GM19438 (cell line): ENCODE measurements around the gene GLIS2.

Source experiments
- ATAC-seq: cut with Tn5 transposase; IDR thresholded peaks from one replicate; pipeline ENCODE4 v1.9.1; 2021; ENCODE audit warnings: low read depth; ENCODE audit not compliant: unreplicated experiment

The GLIS2 gene

DNA sequence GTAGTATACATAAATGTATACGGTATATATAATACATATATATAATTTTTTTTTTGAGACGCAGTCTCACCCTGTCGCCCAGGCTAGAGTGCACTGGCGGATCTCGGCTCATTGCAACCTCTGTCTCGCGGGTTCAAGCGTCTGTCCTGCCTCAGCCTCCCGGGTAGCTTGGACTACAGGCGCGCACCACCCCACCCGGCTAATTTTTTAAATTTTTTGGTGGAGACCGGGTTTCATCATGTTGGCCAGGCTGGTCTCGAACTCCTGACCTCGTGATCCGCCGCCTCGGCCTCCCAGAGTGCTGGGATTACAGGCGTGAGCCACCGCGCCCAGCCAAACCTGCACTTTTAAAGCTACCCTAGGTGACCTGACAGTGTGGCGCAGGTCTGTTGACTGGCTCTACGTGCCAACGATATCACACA, 34.5 kb downstream of the GLIS2 start:
- no peak for ATAC-seq

- peak; percentile 91 for ATAC-seq
Observed at GRCh38 chr16:4350787-4351659, 35.2 kb downstream of the GLIS2 start, which contains the start of gene PAM16. TSS of gene PAM16 (minus strand) at chr16:4351321. CDS start at chr16:4351234, 87 bp downstream.

DNA sequence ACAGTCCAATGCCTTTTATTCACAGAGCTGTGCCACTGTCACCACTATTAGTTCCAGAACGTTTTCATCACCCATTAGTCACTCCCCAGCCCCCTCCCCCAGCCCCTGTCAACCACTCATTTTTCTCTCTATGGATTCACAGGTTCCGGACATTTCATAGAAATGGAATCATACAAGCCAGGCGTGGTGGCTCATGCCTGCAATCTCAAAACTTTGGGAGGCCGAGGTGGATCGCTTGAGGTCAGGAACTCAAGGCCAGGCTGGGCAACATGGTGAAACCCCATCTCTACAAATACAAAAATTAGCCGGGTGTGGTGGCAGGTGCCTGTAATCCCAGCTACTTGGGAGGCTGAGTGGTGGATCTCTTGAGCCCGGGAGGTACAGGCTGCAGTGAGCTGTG, 36.0 kb downstream of the GLIS2 start:
- no peak for ATAC-seq

DNA sequence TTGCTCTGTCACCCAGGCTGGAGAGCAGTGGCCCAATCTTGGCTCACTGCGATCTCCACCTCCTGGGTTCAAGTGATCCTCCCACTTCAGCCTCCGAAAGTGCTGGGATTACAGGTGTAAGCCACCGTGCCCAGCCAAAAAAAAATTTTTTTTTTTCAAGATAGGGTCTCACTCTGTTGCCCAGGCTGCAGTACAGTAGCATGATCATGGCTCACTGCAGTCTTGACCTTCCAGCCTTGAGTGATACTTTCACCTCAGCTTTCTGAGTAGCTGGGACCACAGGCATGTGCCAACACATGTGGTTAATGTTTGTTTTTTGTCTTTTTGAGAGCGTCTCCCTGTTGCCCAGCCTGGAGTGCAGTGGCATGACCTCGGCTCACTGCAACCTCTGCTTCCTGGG, 37.0 kb downstream of the GLIS2 start:
- ATAC-seq = no peak

DNA sequence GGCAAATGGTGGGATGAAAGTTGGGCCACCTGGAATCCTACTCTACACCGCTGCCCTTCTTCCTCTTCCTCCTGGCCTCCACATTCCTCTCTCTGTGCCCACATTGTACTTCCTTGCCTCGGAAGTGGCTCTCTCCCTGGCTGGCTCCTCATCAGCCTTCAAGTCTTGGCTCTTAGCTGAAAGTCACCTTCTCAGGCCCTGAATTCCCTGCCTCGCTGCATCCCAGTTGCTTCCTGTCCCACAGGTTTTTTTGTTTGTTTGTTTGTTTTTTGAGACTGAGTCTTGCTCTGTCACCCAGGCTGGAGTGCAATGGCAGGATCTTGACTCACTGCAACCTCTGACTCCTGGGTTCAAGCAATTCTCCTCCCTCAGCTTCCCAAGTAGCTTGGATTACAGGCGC, 37.8 kb downstream of the GLIS2 start:
- ATAC-seq = no peak

DNA sequence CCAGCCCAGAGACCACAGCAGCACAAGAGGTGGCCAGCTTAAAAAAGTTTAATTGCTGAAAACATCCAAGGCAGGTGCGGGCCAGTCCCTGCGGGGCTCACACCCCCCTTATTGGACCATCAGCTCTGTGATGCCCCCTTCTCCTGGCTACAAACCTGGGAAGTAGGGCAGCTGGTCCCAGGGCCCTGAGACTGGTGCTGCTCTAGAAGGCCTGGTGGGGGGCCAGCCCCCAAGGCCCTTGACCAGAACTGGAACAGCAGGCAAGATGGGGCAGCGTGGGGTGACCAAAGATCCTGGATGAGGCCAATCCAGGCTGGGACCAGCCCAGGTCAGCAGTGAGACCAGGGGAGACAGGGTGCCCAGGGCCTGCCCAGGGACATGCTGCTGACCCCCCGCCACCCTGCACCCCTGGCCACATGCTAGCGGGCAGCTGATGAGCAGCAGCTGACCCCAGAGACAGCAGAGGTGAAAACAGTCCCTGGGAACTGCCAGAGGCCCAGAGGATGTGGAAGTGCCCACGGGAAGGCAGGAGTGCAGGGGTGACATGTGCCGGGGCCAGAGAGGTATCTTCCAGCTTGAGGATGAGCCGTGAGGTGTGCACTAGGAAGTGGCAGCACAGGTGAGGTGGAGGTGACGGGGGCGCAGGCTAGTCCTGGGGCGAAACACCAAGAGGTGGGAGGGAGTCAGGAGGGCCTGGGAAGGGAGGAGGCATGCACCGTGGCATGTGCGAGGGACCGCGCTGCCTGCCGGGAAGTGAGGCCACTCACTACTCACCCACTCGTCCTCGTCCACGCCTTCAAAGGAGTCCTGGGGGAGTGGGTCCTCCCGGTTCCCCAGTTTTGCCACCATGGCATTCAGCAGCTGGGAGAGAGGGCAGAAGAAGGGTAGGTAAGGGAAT, 38.9 kb downstream of the GLIS2 start:
- ATAC-seq = no peak

GRCh38 chr16:4356820-4357219, 41.0 kb downstream of the GLIS2 start:
- no peak for ATAC-seq

DNA sequence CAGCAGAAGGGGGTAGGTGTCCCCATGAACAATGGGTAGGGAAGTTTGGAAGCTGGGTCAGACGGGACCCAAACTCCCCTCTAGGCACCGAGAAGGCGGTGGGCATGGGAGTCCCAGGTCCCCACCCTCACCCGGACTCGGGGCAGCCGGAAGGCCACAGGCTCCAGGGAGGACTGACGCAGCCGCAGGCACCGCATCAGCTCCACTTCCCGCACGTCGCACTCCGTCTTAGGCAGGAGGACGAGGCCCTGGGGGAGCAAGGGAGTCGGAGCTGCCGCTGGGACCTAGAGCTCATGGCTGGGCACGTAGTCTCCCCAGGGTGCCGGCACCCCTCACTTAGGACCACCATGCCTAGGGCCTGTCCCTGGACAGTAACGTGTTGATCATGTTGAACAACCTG, 42.4 kb downstream of the GLIS2 start:
- no peak for ATAC-seq

DNA sequence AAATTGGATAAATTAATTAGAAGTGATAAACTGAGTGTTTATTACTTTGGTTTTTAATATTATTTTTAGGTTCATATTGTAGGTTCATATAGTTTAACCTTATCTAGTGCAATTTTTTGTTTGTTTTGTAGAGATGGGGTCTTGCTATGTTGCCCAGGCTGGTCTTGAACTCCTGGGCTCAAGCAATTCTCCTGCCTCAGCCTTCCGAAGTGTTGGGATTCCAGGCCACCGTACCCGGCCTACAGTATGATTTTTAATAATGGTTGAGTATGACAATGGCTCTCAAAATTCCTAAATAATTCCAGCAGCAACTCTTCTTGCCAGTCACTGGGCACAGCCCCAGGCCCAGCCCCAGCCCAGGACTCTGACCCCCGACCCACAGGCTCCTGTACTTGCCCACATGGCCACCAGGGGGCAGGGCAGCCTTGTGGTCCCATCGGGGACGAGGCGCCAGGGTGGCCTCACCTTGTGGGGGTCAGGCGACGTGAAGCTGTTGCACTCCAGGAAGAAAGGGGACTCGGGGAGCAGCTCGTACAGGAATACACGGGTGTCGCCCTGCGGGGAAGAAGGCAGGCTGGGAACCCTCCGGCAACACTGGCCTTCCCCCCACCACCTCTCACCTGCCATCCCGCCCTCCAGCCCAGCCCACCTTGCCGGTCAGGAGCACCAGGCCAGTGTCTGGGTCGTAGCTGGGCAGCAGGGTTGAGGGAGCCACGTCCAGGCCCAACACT, 43.1 kb downstream of the GLIS2 start:
- ATAC-seq = no peak

- no peak for ATAC-seq
Observed at GRCh38 chr16:4359914-4360313, 44.0 kb downstream of the GLIS2 start.

DNA sequence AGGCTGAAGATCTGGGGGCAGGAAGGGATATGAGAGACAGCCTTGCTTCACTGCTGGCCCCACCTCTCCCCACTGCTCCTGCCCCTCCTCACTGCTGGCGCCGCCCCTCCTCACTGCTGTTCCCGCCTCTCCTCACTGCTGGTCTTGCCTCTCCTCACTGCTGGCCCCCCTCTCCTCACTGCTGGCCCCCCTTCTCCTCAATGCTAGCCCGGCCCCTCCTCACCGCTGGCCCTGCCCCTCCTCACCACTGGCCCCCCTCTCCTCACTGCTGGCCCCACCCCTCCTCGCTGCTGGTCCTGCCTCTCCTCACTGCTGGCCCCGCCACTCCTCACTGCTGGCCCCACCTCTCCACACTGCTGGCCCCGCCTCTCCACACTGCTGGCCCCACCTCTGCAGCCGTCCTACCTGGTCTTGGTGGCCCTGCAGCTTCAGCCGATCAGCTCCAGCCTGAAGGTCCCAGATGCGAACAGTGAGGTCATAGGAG, 44.7 kb downstream of the GLIS2 start:
- no peak for ATAC-seq

DNA sequence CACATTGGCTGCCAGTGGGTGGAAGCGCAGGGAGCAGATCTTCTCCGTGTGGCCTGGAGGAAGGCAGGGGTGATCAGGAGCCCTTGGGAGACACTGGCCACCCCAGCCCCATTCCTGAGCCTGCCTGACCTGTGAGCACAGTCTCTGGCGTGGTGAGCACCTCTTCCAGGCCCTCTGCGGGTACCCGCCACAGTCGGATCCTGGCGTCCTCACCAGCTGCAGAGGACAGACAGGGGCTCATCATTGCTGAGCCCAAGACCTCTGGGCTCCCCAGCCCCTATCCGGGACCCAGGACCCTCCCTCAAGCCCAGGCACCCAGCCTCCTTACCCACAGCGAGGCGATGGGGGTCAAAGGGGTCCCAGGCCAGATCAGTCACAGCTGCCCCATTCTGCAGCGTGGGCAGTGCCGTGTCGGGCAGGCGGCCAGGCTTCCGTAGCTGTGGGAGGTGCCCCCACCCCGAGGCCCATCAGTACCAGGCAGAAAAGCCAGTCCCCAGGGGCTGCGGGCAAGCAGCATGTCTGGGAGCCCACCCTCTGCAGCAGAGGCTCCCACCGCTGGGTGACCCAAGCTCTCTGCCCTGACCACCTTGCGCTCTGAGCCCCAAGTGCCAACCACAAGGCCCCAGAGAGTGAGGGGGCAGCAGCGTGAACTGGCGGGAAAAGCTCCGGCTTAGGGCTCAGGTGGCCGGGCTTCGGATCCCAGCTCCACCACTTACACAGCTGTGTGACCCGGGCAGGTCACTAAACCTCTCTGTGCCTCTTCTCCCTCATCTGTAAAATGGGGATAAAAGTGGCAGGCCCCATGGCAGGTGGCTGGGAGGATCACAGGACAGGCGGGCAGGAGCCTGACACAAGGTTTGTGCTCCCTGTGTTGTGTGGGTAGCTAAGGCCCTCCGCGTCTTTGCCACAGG, 45.4 kb downstream of the GLIS2 start:
- no peak for ATAC-seq

DNA sequence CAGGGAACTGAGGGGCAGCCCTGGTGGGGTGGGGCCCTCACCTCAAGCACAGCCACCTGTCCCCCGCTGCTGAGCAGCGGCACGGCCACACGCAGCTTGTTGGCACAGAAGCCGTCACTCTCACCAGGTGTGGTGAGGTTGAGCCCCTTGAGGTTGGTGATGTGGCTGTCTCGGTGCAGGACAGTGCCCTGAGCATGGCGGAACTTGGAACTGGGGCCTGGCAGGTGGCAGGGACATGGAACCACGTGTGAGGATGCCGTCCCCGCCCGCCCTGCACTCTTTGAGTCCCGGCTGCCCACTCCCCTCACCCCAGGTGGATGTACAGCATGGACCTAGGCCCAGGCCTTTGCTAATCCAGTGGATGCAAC, 46.1 kb downstream of the GLIS2 start:
- ATAC-seq = no peak

DNA sequence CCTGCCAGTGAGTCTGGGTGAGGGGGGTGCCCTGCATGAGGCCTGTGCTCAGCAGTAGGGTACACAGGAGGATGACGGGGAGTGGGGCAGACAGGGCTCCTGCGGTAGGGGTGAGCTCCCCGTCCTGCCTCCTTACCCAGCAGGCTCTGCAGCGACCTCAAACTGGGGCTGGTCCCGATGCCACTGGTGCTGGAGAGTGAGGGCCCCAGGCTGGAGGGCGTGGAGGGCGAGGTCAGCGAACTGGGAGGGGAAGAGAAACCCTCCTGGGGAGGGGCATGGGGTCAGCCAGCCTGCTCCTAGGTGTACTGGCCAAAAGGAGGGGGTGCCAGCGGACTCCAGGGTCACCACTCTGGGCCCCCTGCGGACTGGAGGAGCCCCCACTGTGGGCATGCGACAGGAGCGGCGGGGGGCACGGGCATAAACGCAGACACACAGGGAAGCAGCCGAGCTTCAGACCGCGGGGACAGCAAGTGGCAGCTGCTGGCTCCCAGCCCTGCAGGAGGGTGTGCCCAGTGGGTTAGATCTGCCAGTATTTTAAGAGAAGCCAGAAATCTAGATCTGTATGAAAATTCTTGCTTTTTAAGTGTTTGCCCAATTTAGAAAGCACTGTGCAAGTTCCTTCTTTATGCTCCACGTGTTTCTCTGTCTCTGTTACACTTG, 46.7 kb downstream of the GLIS2 start:
- ATAC-seq = no peak

DNA sequence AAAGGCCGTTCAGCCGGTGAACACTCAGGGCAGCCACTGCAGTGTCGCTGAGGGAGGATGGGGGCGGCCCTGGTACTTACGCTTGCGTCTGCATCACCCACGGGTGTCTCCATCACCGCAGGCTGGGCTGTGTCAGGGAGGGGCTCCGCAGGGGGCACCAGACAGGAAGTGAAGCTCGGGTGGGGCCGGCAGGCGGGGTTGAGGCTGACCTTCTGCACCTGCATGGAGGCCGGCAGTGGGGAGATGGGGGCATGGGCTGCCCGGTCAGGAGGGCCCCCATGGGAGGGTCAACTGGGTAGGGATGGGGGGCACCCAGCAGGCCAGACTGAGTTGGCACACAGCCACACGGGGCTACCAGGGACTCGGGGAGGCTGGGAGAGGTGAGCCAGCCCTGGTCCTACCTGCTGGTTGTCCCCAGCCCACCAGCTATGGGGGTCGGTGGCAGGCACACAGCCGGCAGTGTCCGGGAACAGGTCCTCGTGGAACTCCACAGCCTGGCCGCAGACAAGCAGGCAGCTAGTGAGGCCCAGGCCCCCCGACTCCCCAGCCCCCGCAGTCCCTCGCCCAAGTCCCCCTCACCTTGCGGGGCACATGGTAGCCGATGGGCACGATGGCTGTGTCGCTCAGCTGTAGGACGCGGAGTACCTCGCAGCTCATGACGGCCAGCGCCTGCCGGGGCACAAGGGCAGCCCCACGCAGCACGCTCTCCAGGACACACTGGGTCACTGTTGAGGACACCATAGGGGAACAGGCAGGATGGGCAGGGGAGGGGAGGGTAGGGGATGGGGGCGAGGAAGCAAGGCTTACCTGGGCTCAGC, 48.5 kb downstream of the GLIS2 start:
- ATAC-seq = no peak

GRCh38 chr16:4365014-4365406, 49.1 kb downstream of the GLIS2 start:
- ATAC-seq = peak; percentile 69

DNA sequence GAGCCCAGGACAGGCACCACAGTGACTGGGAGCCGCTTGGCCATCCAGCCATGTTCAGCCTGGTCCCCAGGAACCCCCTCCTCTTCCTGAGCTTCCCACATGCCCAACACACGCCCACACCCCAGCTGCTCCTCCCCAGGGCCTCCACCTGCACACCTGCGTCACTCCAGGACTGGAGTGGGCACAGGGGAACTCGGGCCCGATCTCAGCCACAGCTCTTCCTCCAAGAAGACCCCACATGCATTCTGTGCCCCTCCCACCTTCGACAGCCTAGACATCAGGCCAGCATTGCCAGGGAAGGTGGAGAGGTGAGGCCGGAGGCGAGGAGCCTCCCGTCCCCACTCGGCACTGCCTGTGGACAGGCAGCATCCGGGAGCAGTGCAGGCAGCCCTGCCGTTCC, 49.7 kb downstream of the GLIS2 start:
- ATAC-seq = no peak

DNA sequence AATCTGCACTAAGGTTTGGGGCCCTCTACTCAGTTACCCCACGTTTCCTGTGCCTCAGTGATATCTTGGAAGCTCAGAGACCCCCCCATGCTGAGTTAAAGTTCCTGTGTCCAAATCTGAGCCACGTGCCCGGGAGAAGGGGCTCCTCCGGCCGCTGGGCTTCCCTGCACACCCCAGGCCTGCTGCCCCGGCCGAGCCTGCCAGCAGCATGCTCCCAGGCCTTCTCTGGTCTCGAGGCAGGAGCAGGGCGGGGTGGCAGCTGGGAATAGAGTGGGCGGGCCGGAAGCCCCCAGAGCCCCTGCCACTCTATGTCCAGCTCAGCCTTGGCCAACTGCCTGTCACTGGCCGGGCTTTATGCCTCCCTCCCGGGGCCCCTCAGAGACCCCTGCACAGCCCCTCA, 50.1 kb downstream of the GLIS2 start:
- no peak for ATAC-seq
